GM21447 (cell line): Measurements from ENCODE around the gene SUFU.
"Not testable (repeated sequence)": the region's sequence is repeated elsewhere in the genome, so short reads cannot be mapped to it uniquely, and the experiment has no call there.

Experiments used
- ATAC-seq: cut with Tn5 transposase; IDR thresholded peaks from one replicate; pipeline ENCODE4 v1.9.1; 2021; ENCODE audit not compliant: unreplicated experiment

SUFU gene

DNA sequence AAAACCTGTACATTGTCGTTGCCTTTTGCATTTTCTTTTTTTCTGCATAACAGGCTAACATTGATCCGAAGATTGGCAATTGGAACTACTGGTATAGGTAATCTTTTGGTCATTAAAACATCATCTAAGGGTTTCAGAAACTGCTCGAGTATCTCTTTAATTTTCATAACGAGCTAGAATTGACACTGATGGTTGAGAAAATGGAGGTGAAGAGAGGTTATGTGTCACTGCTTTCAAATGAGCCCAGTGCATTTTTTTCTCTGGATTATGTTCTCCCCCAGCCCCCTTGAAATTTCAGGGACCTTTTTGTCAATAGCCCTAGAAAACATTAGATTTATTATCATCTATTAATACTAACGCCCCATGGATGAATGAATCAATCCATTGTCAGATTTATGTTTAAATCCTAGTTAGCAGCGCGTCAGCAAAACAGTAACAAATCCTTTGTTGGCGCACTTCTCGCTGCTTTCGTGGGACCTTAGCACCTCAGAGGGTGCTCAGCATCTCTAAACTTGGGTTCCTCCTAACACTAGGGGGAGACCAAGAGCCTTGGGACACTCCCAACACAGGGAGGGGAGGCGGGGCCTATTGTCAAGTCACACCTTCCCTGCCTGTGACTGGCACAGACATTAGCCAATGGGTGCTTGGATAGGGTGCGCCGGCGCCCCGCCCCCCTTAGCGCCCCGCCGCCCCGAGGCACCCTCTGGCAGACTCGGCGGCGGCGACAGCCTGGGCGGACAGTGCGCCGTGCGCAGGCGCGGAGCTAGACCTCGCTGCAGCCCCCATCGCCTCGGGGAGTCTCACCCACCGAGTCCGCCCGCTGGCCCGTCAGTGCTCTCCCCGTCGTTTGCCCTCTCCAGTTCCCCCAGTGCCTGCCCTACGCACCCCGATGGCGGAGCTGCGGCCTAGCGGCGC, at the start of gene SUFU:
Gene SUFU (plus strand): TSS at position 709 of the 915 bp plus-strand sequence. CDS start 181 bp downstream, at position 890.
- ATAC-seq, result peak; percentile 57

DNA sequence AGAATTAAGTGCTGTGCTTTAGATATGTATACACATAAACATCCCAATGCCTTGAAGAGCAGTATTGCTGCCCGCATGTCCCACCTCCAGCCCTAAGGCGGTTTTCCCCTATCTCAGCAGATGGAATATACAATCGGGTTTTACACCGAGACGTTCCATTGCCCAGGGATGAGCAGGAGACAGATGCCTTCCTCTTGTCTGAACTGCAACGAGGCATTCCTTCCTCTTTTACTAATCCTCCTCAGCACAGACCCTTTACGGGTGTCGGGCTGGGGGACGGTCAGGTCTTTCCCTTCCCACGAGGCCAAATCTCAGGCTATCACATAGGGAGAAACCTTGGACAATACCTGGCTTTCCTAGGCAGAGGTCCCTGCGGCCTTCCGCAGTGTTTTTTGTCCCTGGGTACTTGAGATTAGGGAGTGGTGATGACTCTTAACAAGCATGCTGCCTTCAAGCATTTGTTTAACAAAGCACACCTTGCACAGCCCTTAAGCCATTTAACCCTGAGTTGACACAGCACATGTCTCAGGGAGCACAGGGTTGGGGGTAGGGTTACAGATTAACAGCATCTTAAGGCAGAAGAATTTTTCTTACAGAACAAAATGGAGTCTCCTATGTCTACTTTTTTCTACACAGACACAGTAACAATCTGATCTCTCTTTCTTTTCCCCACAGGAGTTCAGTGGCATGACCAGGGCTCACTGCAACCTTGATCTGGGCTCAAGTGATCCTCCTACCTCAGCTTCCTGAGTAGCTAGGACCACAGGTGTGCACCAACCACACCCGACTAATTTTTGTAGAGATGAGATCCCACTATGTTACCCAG, 48.9 kb upstream of the SUFU start:
- ATAC-seq, result not testable (repeated sequence)

DNA sequence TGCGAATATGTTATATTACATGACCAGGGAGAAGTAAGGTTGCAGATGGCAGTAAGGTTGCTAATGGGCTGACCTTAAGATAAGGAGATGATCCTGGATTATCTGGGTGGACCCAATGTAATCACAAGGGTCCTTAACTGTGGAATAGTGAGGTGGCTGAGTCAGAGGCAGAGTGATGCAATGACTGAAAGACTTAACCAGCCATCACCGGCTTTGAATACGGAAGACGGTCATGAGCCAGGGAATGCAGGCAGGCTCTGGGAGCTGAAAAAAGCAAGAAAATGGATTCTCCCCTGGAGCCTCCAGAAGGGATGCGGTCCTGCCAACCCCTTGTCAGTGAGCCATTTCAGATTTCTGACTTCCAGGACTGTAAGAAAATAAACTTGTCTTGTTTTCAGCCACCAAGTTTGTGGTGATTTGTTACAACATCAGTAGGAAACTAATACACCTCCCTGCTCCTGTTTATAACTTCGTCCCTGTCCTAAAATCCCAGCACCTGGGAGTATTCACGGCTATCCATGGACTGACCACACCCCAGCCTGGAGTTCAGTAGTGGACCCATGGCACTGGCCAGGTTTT, 47.8 kb upstream of the SUFU start:
- no peak for ATAC-seq

DNA sequence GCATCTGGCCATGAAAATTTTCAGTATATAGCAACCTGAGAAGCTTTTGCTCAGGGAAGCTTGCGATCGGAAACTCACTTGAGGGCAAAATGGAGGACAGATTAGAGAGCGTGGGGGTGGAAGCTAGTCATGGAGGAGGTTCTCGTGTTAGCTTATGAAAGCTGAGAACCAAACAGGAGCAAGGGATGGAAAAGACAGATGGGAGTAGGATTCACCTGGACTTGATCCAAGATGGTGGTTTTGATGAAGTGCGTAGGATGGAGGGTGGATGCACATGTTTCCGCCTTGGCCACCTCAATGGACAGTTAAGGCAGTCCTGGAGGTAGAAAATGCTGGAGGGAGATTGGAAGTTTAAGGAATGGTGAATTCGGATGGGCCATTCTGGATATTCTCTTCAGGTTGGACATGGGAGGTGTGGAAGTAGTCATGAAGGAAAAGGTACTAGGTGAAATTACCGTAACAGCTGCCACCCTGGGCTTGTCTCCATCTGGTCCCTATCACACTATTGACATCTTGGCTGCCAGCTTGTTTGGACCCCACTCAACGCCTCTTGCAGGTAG, 46.1 kb upstream of the SUFU start:
- ATAC-seq, result no peak

DNA sequence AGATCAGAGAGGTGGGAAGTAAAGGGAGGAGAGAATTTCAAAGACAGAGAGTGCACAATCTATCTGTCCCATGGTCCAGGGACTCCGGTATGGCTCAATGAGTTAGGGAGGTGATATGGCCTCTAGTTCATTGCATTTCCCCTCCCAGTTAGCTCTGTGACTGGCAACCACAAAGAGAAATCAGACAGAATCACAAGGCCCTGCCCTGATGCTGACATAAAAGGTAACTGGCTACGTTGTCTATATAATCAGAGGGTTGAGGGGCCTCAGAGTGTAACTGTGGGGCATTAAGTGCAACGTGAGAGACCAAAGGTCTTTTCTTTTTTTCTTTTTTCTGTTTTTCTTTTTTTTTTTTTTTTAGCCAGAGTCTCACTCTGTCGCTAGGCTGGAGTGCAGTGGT, 45.1 kb upstream of the SUFU start:
- ATAC-seq, result no peak

DNA sequence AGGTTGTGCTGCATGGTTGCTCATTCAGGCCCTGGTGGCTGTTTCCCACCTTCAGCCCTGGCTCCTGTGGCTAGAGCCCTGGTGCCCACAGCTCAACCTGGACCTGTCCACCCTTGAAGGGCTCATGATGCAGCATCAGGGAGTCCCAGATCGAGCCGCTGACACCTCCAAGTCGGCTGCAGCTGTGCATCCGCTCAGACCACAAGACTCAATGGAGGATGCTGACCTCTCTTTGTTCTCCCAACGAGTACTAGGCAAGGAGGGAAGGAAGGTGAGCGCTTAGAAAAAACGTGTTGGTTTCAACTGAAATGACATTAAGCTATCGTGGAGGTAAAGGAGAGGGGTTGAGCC, 43.0 kb upstream of the SUFU start:
- ATAC-seq, result peak; percentile 40

DNA sequence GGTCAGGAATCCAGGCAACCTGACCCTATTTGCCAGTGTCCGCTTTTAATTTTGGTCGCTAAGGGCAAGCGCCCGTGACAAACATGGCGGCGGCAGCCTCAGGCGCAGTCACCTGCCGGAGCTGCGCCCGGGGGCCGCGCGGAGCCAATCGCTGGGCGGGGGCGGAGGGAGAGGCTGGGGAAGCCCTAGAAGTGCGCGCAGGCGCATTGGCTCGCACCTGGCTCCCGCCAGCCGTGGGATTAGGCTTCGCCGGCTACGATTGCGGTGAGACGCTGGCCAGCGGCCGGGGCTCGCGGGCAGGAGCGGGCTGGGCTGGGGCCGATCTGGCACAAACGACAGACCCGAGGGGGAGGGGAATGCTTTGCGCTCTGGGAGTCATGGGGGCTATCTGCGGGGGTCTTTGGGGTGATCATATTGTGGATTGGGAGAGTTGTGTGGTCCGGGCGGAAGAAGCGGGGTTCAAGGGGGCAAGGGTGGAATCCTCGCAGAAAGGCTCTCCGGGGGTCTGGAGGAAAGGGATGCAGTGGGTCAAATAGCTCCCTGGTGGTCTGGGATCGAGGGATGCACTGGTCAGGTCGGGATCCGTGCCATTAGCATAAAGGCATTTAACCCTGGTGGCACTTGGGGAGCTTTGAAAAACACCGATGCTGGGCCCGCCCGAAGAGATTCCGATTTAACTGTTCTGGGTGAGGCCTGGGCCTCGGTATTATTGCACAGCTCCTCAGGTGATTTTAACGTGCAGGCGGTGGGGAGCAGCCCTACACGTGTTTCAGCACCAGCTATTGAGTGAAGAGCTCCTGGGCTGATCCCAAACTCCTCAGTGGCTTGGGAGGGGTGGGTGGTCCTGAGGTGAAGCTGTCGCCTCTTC, 42.4 kb upstream of the SUFU start:
- peak; percentile 80 for ATAC-seq

DNA sequence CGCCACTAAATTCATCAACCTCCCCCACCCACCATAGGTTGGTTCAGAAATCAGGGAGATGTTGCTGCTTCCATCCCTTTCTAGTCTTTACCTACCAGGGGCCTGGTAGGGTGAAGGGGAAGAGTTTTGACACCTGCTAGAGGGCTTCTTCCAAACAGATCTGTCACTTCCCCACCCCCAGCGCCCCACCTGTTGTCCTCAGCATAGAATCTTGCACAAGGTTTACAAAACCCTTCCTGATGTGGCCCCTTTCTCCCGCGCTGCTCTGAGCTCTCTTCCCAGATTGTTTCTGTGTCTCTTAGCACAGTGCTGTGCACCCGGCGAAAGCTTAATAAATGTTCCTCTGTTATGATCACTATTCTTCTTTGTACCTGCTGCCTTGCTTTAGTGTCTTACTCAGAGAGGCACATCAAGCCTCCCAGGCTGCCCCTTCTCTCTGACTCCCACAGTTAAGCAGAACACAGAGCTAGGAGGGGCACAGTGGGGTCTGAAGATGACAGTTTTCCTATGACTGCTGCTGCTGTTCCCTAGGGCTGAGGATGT, 41.2 kb upstream of the SUFU start:
- ATAC-seq, result no peak

DNA sequence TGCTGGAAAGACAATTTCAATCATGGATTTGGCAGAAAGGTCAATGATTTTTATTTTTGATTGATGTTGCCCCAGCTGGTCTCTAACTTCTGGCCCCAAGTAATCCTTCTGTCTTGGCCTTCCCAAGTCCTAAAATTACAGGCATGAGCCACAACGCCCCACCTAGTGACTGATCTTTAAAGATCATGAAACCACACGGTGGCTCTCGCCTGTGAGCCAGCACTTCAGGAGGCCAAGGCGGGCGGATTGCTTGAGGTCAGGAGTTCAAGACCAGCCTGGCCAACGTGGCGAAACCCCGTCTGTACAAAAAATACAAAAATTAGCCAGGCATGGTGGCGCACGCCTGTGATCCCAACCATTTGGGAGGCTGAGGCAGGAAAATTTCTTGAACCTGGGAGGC, 39.8 kb upstream of the SUFU start:
- ATAC-seq, result no peak

DNA sequence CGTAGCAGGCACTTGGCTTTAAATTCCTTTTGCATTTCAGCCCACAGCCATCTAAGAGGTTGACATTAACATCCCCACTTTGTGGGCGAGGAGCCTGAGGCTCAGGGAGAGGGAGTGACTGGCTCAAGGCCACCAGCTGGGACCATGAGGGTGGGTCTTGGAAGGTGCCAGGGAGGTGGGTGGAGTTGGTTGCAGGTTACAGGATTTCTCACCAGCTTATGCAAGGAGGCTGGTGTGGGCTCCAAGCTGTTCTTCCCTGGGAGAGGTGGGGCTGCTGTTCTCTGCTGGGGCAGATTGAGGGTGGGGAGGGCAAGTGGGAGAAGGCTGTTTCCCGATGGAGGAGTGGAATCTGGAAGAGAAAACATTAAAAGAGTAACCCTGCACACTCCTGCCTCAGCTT, 38.3 kb upstream of the SUFU start:
- no peak for ATAC-seq

DNA sequence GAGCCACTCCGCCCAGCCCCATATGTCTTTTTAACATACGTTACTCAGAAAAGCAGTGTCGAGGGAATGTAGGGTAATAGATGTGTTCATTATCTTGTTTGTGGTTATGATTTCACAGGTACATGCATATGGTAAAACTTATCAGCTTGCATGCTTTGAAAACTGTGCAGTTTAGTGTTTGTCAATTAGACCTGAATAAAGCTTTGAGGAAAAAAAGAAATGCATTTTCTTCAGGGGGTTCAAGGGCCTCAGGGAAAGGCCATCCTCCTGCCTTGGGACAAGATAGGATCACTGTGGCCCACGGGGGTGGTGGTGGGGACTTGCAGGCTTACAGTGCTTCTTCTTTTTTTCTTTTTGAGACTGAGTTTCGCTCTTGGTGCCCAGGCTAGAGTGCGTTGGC, 36.5 kb upstream of the SUFU start:
- ATAC-seq, result no peak

DNA sequence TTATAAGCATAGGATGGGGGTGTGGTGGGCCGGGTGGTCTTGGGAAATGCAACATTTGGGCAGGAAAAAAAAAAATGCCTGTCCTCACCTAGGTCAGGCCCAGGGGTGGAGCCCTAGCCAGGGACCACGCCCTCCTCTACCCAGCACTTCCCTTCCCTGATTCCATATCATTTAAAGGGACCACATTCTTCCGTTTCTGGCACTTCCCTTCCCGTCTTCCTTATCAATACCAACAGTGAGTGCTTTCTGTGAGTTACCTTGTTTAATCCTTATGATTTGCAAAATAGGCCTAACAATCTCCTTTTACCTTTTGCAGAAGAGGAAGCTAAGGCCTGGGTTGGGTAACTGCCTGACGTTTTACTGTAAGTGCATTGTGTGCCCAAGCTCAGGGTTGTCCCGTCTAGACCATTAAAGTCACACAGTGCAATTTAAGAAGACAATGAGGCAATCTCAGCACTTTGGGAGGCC, 35.8 kb upstream of the SUFU start:
- ATAC-seq, result no peak

DNA sequence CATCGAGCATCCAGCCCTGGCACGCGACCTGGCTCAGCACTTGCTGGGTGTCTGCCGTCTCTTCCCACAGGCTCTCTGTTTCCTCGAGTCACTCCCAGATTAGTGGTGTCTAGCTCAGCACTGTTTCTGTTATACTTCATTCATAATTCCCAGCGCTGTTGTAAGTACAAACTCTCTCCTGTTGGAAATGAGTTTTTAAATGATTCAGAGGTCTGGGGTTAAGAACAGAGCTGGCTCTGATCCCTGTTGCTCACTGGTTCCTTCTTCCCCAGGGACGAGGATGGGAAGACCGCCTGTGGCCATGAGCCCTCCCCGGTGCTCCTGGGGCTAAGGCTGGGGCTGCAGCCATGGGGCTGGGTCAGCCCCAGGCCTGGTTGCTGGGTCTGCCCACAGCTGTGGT, 35.1 kb upstream of the SUFU start:
- no peak for ATAC-seq

DNA sequence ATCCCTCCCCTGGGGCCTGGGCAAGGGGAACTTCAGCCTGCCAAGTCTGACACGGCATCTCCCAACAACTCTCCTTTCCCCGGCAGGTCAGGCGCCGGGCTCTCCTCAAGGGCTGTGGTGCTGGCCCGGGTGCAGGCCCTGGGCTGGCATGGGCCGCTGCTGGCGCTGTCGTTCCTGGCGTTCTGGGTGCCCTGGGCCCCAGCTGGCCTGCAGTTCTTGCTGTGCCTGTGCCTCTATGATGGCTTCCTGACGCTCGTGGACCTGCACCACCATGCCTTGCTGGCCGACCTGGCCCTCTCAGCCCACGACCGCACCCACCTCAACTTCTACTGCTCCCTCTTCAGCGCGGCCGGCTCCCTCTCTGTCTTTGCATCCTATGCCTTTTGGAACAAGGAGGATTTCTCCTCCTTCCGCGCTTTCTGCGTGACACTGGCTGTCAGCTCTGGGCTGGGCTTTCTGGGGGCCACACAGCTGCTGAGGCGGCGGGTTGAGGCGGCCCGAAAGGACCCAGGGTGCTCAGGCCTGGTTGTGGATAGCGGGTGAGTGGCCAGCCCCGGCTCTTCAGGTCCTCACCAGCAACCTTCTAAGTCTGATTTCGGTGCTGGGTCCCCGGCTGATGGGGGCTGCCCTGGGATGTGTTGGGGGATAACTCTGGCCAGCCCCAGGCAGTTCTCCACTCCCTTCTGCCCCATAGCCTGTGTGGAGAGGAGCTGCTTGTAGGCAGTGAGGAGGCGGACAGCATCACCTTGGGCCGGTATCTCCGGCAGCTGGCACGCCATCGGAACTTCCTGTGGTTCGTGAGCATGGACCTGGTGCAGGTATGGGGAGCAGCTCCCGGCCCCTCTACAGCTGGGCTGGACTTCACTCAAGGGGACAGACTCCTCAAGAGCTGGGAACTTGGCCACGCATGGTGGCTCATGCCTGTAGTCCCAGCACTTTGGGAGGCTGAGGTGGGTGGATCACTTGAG, 32.9 kb upstream of the SUFU start:
- no peak for ATAC-seq

DNA sequence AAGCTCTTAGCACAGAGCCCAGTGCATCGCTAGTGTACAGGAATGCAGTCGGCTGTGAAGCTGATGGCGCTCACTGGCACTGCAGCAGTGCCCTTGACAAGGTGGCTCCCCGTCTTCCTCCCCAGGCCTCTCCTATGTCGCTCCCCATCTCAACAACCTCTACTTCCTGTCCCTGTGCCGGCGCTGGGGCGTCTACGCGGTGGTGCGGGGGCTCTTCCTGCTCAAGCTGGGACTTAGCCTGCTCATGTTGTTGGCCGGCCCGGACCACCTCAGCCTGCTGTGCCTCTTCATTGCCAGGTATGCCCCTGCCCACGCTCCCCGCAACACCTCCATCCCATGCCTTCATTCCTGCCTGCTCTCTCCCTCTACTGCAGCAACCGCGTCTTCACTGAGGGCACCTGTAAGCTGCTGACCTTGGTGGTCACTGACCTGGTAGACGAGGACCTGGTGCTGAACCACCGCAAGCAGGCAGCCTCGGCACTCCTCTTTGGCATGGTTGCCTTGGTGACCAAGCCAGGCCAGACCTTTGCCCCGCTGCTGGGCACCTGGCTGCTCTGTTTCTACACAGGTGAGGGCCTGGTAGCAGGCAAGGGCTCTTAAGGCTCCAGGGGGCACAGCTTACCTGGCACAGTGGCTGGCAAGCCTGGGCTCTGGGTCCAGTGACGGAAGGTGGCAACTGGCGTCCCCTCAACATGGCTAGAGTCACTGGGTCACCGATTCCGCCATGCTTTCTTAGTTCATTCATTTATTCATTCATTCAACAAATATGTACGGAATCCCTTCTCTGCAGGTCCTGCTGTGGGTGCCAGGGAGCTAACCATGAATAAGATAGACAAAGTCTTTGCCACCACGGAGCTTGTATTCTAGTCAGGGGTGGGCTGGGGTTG, 30.1 kb upstream of the SUFU start:
- no peak for ATAC-seq

DNA sequence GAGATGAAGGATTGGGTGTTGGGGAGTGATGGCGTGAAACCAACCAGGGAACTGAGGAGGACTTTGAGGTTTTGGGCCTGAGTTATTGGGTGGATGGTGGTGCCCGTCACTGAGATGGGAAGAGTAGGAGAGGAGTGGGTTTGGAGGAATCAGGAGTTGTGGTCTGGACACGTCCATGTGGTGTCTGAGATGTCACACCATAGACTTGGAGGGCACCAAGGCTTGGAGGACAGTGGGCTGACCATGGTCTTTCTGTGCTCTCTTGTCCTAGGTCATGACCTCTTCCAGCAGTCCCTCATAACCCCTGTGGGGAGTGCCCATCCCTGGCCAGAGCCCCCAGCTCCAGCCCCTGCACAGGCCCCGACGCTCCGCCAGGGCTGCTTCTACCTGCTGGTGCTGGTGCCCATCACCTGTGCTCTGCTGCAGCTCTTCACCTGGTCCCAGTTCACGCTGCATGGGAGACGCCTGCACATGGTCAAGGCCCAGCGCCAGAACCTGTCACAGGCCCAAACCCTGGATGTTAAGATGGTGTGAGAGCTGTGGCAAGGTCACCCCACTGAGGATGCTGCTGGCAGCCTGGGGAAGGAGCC, 28.2 kb upstream of the SUFU start:
- ATAC-seq, result no peak

DNA sequence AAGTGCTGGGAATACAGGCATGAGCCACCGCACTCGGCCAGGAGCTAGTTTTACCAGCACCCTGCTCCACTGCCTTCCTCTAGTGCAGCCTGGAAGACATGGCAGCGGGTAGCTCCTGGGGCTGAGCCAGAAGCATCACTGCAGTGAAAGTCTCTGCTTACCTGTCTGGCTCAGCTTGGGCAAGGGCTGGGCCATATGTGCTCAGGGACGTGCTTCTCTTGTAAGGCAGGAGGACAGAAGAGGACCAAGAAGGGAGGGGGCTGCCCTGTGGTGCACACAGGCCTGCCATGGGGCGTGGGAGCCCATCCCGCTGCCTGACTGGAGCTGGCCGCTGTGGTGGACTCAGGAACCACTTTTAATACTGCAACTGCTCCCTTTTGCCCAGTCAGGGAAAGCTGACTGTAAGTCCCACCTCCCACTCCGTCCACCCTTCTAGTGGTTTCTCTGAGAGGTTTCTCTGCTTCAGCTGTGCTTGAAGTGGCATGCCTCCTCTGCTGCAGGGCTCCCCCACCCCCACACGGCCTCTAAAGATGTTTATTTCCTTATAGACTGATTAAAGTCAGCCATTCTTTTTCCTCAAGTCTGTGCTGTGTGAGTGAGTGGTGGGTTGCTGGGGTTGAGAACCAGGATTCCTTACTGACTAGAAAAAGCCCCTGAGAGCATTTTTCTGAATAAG, 27.2 kb upstream of the SUFU start:
- no peak for ATAC-seq
